Measurements from ENCODE around the gene SRSF2.
"Not testable (repeated sequence)": the region's sequence is repeated elsewhere in the genome, so short reads cannot be mapped to it uniquely, and the experiment has no call there.

The SRSF2 gene

DNA sequence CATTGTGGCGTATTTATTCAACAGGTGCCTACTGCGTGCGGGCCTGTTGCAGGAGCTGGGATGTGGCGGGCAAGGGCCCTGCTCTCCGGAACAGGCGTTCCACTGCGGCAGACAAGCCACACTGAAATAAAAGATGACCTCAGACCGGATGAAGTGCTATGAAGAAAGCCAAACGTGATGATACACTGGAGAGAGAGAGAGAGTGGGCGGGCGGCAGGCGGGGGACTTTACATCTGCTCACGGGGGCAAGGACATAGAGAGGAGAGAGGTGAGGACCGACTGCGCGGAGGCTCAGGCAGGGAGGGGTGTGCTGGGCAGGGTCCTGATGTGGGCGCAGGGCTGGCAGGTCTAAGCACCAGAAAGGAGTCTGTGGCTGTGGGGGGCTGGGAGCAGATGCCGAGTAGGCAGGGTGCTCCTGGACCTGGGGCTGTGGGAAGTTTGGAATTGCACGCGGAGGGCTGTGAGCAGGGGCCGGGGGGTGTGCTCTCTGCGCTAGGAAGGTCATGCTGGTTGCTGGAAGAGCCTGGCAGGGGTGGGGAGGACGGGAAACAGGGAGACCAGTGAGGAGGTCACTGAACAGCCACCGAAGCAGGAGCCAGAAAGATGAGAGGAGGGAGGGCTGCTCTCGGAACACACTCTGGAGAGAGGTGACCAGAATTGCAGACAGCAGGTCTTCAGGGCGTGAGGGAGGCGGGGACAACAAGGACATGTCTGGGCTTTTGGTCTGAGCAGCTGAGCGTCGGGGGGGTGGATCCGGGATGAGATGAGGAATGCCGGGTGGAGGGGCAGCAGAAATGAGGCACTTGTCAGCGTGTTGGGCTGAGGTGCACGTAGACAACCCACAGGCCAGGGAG is 36.3 kb downstream of the SRSF2 start:
- DNase-seq (ENCODE audit: low read depth), result no peak

DNA sequence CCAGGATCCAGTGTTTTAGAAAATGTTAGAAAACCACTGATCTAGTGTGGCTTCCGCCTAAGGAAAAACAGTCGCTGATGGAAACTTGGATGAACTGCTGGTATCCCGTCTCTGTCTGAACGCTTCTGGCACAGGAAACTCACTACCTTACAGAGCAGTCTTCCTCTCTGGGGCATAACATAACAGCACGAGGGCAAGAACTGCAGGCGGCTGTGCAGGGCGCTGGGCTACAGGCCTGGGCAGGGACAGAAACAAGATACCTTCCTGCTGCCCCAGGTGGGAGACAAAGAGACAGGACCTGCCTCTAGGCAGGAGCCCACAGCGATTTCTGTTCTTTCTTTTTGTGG is 36.9 kb downstream of the SRSF2 start:
- no peak for DNase-seq (ENCODE audit: low read depth)

DNA sequence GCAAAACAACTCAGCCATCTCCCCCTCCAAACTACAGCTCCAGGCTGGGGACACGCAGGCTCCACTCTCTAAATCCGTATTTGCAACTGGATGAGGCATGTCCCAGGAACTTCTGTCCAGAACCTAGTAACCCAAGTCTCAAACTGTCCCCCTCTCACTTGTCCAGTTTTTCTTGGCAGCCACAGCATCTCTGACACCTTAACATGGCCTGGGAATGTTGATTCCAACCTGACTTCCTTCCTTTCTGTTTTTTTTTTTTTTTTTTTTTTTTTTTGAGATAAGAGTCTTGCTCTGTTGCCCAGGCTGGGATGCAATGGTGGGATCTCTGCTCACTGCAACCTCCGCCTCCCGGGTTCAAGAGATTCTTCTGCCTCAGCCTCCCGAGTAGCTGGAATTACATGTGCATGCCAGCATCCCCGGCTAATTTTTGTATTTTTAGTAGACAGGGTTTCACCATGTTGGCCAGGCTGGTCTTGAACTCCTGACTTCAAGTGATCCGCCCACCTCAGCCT is 38.6 kb downstream of the SRSF2 start:
- DNase-seq (ENCODE audit: low read depth), result not testable (repeated sequence)

DNA sequence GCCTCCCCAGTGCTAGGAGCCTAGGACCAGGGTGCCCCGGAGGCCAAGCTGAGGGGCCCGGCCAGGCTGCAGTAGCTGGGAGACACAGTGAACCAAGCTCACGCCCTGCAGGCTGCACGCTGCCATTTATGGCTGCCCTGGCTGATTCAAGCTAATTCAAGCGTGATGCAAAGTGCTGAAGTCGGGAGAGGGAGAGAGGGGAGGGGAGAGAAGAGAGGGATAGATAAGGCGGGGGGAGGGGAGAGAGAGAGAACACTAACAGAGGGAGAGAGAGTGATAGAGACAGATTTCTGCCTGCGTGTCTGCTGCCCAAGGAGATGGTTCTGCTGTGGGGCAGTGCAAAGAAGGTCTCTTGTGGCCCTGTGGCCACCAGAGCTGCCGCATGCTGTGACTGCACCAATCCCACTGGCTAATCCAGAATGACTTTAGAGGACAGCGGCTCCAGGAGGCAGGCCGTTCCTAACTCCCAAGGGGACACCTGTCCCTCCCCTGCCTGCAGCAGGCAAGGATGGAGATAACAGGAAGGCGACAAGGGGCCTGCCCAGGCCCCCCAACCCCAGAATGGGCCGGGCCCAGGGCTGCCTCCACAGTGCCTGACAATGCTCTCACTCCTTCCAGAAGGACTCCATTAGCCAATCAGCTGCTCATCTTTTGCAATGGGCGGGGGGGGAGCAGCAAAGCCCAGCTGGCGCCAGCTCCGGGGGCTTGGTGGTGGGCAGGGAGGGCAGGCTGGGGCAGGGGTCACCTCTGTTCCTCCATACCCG is 39.2 kb downstream of the SRSF2 start:
- no peak for DNase-seq (ENCODE audit: low read depth)

DNA sequence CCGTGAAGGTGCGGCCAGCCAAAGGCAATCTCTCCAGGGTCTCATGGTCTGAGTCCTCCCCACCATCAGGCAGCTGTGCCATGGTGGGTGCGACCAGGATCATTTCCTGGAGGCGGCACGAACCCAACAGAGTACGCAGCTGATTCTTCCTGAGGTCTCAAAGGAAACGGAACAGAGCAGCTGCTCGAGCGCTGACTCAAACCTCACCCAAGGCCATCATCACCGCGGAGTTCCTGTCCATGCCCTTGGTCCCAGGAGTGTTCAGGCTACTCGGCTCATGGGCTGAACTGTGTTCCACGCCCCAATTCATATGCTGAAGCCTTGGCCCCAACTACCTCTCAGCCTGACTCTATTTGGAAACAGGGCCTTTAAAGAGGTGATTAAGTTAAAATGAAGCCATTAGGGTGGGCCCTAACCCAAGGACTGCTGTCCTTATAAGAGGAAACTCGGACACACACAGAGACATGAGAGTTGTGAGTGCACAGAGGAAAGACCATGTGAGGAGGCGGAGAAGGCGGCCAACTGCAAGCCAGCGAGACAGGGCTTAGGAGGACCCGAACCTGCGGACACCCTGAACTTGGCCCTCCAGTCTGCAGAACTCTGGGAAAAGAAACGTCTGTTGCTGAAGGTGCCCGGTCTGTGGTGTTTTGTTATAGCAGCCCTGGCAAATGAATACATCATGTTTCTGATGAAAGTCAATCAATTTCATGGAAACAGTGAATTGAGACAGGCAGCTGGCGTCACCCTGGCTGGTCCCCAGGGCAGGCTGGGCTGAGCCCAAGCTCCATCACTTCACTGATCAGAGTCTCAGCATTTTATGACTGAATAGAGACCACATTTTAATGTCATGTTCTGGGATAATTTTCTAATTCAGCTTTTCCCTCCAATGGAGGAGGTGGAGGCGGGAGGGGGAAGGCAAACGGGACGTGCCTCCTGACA is 40.1 kb downstream of the SRSF2 start:
- no peak for DNase-seq (ENCODE audit: low read depth)

DNA sequence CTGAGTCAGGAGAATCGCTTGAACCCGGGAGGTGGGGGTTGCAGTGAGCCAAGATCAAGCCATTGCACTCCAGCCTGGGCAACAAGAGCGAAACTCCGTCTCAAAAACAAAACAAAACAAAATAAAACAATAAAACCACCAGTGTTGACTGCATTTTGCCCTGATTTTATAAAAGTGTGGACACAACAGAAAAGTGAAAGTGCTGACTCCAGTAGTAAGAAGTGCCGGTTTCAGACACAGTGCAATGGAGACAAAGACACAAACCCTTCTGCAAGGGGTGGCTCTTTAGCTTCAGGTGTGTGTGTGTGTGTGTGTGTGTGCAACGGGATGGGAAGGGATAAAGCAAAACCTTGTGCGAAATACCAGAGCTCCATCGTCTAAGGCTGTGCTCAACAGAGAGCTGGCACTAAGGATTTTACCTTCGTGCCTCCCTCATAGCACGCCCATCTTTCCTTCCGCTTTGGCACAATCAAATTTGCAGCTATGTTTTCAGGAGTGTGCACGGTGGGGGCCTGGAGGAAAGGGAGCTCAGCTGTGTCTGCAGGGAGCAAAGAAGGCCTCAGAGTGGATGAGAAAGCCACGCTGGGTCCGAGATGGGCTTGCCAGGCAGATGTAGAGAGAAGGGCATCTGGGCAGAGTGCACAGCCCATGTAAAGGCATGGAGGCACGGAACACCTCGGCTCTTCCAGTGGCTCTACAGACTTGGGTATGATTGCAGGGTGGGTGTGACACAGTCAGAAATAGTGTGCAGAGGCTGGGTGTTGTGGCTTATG is 41.9 kb downstream of the SRSF2 start:
- DNase-seq (ENCODE audit: low read depth), result no peak

DNA sequence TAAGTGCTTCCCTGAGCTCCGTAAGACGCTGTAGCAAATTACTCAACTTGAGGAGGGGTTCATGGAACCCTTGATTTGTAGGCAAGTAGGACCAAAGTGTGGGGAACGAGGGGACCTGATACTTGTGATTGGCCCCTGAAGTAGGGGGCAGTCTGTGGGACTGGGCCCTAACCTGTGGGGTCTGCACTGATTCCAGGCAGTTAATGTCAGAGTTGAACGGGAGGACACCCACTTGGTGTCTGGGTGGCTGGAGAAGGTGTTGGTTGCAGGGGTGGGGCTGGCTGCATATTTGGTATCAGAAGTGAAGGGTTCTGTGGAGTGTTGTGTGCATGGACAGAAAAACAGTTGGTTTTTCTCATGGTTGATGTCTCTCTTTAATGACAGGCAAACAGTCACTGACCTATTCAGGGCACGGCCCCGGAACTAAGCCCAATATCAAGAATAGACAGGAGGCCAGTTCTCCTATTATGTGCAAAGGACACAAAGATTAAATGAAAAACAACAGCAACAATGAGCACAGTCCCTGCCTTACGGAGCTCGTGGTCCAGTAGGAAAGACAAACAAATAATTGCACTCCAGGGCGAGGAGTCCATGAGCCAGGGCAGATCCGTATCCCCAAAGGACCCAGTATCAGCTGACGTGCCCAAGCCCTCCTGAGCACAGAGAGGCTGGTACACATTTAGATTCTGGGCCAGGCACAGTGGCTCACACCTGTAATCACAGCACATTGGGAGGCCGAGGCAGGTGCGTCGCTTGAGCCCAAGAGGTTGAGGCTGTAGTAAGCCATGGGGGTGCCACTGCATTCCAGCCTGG is 45.5 kb downstream of the SRSF2 start:
- no peak for DNase-seq (ENCODE audit: low read depth)

DNA sequence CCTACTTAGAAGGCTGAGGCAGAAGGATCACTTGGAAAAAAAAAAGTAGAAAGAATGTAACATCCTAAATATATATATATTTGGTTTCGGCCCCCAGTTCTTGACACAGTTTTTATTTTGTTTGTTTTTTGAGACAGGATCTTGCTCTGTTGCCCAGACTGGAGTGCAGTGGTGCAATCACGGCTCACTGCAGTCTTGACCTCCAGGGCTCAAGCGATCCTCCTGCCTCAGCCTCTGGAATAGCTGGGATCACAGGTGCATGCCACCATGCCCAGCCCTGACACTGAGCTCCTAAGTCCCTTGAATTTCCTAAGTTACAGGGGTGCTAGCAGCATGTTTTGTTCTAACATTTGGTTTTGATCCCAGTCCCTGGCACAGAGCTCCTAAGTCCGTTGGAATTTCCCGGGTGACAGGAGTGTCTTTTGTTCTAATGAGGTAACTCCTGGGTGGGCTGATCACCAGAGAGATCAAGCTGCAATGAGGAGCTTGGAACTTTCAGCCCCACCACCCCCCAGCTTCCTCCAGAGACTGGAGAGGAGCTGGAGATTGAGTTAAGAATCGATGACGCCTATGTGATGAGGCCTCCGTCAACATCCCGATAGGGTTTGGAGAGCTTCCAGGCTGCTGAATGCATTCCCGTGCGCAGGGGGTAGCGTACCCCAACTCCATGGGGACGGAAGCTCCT is 46.4 kb downstream of the SRSF2 start:
- DNase-seq (ENCODE audit: low read depth), result no peak

DNA sequence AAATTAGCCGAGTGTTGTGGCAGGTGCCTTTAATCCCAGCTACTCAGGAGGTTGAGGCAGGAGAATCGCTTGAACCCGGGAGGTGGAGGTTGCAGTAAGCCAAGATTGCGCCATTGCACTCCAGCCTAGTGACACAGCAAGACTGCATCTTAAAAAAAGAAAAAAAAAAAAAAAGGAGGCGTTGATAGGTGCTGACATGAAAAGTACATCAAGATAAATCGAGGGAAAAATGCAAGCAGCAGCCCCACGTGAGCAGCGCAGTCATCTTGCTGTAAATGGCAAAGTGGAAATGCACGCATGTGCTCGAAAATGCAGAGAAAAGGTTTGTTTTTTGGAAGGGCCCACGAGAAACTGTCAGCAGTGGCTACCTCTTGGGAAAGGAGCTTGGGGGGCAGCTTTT is 47.3 kb downstream of the SRSF2 start:
- DNase-seq (ENCODE audit: low read depth), result no peak

DNA sequence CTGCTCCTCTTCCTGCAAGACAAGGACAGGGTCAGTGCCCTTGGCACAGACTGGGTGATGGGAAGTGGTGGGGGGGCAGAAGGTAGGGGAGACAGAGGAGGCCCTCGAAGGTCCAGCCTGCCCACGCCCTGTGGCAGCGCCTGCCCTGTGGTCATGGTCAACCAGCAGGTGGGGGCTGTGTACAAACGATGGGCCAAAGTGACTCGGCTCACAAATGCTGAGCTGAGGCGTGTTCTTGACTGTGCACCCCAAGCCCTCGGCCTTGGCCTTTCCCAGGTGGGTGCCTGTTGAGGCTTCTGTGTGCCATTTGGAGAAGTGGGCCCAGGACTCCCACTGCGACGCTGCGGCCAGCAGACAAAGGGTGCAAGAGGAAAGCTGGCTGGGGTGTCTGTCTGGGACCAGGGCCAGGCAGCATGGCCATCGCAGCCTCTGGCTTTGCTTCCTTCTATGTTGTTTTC is 48.9 kb downstream of the SRSF2 start:
- no peak for DNase-seq (ENCODE audit: low read depth)

DNA sequence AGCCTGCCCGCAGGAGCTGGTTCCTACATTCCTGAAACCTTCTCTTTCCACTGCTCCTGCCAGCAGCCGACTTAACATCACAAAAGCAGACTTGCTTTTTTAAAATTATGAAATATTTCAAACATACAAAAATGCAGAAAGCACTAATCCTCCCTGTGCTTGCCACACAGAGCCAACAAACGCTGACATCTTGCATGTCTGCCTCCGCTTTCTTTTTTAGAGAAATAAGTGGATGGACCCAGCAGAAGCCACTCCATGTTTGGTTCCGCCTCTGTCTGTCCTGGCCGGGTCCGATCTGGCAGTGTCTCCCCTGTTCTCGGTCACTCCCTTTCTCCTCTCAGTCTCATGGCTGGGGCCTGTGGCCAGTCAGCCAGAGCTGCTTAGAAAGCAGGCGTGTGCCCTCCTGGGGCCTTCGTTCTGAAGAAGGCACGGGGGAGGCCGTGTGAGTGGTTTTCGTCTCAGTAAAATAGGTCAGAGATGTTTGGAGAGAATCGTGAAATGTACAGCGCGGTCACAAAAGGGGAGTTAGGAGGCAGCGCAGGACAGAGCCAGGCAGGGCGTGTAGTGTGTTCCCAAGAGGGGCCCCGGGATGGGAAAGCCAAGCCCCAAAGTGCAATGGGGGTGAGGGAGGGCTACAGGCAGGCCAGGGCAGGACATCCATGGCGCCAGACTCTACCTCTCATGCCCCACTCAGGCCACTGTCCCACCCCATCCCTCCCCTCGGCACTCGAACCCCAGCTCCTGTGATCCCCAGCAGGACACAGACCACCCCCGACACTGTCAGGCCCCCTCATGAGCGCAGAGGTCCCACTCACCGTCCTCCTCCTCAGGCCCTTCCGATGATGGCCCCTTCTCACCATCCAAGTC is 49.6 kb downstream of the SRSF2 start:
- DNase-seq (ENCODE audit: low read depth), result no peak

DNA sequence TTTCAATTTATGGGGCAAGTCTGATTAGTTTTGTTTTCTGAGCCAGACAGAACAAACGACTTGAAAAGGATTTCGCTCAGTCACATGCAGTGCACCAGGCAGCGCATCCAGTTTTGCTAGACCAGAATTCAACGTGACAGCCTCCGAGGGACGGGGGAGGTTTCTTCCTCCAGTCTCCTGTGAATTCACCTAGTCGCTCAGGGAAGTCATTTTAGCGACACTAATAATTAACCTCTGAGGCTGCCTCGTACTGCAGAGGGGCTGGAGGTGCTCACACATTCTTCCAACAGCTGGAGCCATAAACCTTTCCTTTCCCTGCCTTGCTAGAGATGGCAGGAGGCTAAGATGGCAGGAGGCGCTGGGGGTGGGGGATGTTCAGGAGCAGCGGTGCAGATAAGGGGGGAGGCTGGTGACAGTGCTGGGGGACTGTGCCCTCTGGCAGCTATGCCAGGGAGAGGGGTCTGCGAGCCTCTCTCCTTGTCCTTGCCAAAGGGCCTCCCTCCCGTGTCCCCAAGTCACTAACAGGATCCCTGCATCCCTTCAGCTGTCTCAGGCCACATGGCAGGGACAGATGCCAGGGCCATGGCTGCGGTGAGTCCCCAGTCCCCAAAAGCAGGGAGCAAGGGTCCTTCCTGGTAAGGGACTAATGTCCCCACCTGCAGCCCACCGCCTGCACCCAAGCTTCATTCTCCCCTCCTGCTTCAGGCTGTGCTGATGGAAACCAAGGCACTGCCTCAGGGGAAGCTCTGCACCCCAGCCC is 50.4 kb downstream of the SRSF2 start:
- DNase-seq (ENCODE audit: low read depth), result no peak

DNA sequence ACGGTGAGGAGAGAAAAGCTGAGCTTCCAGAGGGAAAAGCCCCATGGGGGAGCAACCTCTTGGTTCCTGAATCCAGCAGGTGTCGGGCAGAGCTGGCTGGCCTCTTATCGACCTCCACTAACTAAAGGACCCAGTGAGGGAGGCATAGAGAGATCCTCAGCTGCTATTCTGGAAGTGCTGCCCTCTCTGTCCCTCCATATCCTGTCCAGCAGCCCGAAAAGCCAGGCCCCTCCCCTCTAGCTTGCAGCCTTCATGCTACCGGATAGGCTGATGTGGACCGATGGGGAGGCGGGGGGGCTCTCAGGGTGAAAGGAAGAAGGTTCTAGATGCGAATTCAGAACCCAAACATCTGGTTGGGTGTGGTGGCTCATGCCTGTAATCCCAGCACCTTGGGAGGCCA is 51.3 kb downstream of the SRSF2 start:
- no peak for DNase-seq (ENCODE audit: low read depth)

DNA sequence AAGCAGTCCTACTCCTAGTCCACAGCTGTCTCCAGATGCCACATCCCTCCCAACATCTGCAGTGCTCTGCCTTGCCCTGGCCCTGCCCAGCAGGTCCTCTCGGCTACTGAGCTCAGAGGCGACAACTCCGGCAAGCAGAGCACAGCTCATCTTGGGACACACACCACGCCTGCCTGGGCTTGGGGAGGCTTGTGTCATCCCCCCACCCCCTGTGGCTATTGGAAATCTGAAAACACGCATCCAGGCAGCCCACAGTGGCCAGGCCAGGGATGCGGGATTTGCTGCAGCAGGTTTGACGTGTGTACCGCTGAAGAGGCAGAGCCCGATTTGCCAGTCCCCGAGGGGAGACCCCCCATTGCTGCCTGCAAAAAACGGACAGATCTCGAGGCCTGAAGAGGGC is 51.8 kb downstream of the SRSF2 start:
- DNase-seq (ENCODE audit: low read depth), result no peak

DNA sequence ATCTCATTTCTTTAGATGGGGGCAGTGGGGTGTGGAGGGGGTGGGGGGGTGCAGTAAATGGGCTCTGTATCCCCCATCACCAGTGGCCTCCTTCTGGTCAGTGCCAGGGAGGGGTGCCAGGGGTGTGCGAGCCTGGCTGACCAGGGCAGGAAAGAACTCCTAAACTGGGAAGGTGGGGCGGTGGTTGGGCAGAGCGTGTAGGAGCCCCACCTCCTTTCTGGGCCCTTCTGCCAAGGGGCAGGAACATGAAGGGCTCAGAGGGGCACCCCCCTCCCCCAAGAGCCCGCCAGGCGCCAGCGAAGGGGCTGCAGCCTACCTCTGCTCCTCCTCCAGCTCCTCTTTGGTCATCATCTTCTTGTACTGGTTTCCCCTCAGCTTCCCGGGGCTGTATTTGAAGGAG is 52.4 kb downstream of the SRSF2 start:
- DNase-seq (ENCODE audit: low read depth), result no peak

Data from HS-27A (cell line).